Measurements from ENCODE around the gene SUPT4H1. TPM values are rescaled to one million over a fixed set of nuclear protein-coding genes. Genes with fewer than 3 reads are reported as not detected.

SUPT4H1 gene
- total and polyA plus RNA-seq, 9 of the 15 experiments (the other 6 are each of a cell fraction or from before 2014, with no cell fraction given) = 62.1 to 320 (median 117) TPM

- no peak for TF ChIP-seq PKNOX1 (IDR thresholded peaks at IDR 0.05)
- TF ChIP-seq SMARCA4 (IDR thresholded peaks at IDR 0.05) = no peak
- no peak for TF ChIP-seq CHAMP1 (IDR thresholded peaks at IDR 0.05)
- no peak for TF ChIP-seq MAFG (tag; conservative IDR thresholded peaks at IDR 0.05)
- TF ChIP-seq ZNF121 (CRISPR knock-in tag; conservative IDR thresholded peaks at IDR 0.05) = no peak
- TF ChIP-seq TEAD1 (CRISPR knock-in tag; IDR thresholded peaks at IDR 0.05) = no peak
- no peak for TF ChIP-seq ZBTB40 (IDR thresholded peaks at IDR 0.05)
- no peak for TF ChIP-seq ZBTB40 (CRISPR knock-in tag; IDR thresholded peaks at IDR 0.05)
- no peak for TF ChIP-seq NFYB (IDR thresholded peaks at IDR 0.05; ENCODE audit: extremely low read depth, insufficient read length)
- no peak for TF ChIP-seq ZNF133 (CRISPR knock-in tag; IDR thresholded peaks at IDR 0.05)
- TF ChIP-seq ZFP36 (IDR thresholded peaks at IDR 0.05; ENCODE audit: low read depth, low read length, partially characterized antibody) = no peak
- no peak for TF ChIP-seq SMARCE1 (IDR thresholded peaks at IDR 0.05)
- no peak for TF ChIP-seq SREBF2 (CRISPR knock-in tag; IDR thresholded peaks at IDR 0.05)
Observed at GRCh38 chr17:58380207-58381123, 28.5 kb upstream of the SUPT4H1 start (continued).
